Body of pancreas (tissue), 4 donors: ENCODE measurements around the gene PMPCA.

Experiments used
- POLR2A ChIP-seq, 3 donors: fragments of 450-650 bp; IDR thresholded peaks; one replicate each; pipeline ENCODE4 v1.6.1; 2016; ENCODE audit warnings: antibody characterized with exemption in 3 of 3, mild to moderate bottlenecking in 2 of 3
- TF ChIP-seq, protein P1 (sequence below), 7 experiments: fragments of 450-650 bp in 4 of 7; fragments of 200-600 bp in 3 of 7; sonication (generic) in 3 of 7; IDR thresholded peaks; one replicate each; pipeline ENCODE4 v1.5.1; 2016 to 2019; ENCODE audit warnings: antibody characterized with exemption in 7 of 7

DNA sequence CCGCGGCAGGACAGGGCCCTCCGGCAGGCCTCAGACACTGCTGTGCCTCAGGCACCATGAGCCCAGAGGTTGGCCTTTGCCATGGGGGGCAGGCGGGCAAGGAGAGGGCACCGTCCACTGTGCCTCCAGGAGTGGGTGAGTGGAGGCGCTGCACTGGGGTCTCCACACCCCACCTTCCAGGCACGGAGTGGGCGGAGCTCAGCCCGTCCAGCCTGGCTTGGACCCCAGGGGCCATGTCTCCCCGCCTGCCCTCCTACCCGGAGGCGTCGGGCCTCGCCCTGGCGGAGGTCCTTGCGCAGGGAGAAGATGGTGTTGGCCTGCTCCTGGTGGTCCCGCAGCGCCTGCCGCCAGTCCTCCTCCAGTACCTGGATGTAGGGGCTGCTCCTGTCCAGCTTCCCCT is 40.4 kb upstream of the PMPCA start:
- TF ChIP-seq, protein P1, sequence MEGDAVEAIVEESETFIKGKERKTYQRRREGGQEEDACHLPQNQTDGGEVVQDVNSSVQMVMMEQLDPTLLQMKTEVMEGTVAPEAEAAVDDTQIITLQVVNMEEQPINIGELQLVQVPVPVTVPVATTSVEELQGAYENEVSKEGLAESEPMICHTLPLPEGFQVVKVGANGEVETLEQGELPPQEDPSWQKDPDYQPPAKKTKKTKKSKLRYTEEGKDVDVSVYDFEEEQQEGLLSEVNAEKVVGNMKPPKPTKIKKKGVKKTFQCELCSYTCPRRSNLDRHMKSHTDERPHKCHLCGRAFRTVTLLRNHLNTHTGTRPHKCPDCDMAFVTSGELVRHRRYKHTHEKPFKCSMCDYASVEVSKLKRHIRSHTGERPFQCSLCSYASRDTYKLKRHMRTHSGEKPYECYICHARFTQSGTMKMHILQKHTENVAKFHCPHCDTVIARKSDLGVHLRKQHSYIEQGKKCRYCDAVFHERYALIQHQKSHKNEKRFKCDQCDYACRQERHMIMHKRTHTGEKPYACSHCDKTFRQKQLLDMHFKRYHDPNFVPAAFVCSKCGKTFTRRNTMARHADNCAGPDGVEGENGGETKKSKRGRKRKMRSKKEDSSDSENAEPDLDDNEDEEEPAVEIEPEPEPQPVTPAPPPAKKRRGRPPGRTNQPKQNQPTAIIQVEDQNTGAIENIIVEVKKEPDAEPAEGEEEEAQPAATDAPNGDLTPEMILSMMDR (IDR thresholded peaks at IDR 0.05), result no peak
- TF ChIP-seq POLR2A (IDR thresholded peaks at IDR 0.05), result no peak
